ENCODE data around the gene OR56A4. TPM values are rescaled to one million over a fixed set of nuclear protein-coding genes. Genes with fewer than 3 reads are reported as not detected.

Gene OR56A4
- total RNA-seq, 2 experiments from 2014 or later = not detected

DNA sequence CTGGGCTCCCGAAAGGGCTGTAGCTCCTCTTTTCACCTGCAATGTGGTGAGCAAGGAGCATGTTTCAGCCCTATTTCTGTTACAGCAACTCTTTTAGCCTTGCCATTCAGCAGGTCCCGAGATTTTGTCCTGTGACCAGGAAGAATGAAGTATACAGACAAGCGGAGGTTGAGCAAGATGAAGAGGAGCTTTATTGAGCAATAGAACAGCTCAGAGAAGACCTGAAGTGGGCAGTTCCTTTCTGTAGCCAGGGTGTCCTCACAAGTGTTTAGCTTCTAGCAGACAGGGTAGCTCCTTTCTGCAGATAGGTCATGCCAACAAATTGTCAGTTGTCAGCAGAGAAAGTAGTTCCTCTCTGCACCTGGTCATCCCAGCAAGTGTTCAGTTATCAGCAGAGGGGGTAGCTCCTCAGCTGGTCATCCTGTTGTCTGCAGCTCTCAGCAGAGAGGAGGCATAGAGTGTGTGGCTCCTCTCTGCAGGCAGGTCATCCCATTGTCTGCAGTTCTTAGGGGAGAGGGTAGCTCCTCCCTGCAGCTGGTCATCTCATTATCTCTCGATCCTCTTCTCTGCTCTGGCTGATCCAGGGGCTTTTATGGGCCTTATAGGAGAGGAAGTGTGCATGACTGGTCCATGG, 5.4 kb upstream of the OR56A4 start:
- Mint-ChIP-seq H3K27ac (no peak overlapping the region), H3K4me3 (no peak overlapping the region), H3K9me3 (peaks cover 6% of the 10 kb centered on the region), H3K36me3 (ENCODE audit: low read depth) (no peaks in the 10 kb centered on the region), H3K4me1 (ENCODE audit: low read depth) (no peaks in the 10 kb centered on the region), H3K27me3 (peaks cover 37% of the 10 kb centered on the region)
- Histone ChIP-seq H3K9me3 (ENCODE audit: control insufficient read depth in 1 of 2, insufficient read depth in 1 of 2, low read length in 2 of 2) (peaks cover 0 to 11% of the 10 kb centered on the region in 2 experiments), H3K4me3 (ENCODE audit: low read length) (no peak overlapping the region), H3K27me3 (ENCODE audit: control insufficient read depth in 1 of 2, insufficient read depth in 2 of 2, low read length in 2 of 2) (peaks cover 2 to 4% of the 10 kb centered on the region in 2 experiments), H3K36me3 (ENCODE audit: insufficient read depth, low read length) (no peaks in the 10 kb centered on the region), H3K27ac (ENCODE audit: low read depth in 1 of 2, low read length in 2 of 2) (no peak overlapping the region), H3K4me1 (ENCODE audit: insufficient read depth, low read length) (no peaks in the 10 kb centered on the region)
- TF ChIP-seq, protein P1, sequence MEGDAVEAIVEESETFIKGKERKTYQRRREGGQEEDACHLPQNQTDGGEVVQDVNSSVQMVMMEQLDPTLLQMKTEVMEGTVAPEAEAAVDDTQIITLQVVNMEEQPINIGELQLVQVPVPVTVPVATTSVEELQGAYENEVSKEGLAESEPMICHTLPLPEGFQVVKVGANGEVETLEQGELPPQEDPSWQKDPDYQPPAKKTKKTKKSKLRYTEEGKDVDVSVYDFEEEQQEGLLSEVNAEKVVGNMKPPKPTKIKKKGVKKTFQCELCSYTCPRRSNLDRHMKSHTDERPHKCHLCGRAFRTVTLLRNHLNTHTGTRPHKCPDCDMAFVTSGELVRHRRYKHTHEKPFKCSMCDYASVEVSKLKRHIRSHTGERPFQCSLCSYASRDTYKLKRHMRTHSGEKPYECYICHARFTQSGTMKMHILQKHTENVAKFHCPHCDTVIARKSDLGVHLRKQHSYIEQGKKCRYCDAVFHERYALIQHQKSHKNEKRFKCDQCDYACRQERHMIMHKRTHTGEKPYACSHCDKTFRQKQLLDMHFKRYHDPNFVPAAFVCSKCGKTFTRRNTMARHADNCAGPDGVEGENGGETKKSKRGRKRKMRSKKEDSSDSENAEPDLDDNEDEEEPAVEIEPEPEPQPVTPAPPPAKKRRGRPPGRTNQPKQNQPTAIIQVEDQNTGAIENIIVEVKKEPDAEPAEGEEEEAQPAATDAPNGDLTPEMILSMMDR (IDR thresholded peaks at IDR 0.05) = no peak
- no peak for ATAC-seq (ENCODE audit: poor library complexity)
- intact Hi-C loops (cut with DNase I, micrococcal nuclease) = no loop called here
- CTCF ChIA-PET = no interaction called here
- POLR2A ChIA-PET = no interaction called here
- DNase-seq = no peak

DNA sequence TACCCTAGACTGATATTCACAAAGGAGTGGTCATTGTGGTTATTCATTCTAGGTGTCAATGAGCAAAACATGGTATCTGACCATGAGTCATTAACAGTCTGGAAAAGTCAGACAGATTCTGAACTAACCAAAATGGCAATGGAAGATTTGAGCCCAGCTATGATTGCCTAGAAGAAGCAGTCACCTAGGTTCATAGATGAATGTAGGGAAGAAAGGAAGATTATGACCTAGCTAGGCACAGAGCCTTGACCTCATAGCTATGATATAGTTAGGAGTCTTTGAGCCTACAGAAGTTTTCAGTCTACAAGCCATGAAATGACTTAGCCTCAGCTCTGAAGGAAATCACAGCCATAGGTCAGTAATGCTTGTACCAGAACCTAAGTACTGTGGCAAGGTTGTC, 351 bp downstream of the OR56A4 start:
- no peak for ATAC-seq (ENCODE audit: poor library complexity)
- Mint-ChIP-seq H3K9me3 (no peaks in the 10 kb centered on the region), H3K4me1 (ENCODE audit: low read depth) (no peaks in the 10 kb centered on the region), H3K36me3 (ENCODE audit: low read depth) (no peaks in the 10 kb centered on the region), H3K27ac (no peak overlapping the region), H3K27me3 (peaks cover 25% of the 10 kb centered on the region), H3K4me3 (no peak overlapping the region)
- no peak overlapping the region for H3K4me3 ChIP-seq (ENCODE audit: low read length)
- DNase-seq = no peak
- CTCF ChIA-PET = no interaction called here
- no peaks in the 10 kb centered on the region for H3K9me3 ChIP-seq (ENCODE audit: control insufficient read depth in 1 of 2, insufficient read depth in 1 of 2, low read length in 2 of 2)
- H3K27ac ChIP-seq (ENCODE audit: low read depth in 1 of 2, low read length in 2 of 2) = no peak overlapping the region
- H3K4me1 ChIP-seq (ENCODE audit: insufficient read depth, low read length) = no peaks in the 10 kb centered on the region
- no peaks in the 10 kb centered on the region for H3K36me3 ChIP-seq (ENCODE audit: insufficient read depth, low read length)
- intact Hi-C loops (cut with DNase I, micrococcal nuclease) = no loop called here
- H3K27me3 ChIP-seq (ENCODE audit: control insufficient read depth in 1 of 2, insufficient read depth in 2 of 2, low read length in 2 of 2) = peaks cover 2% of the 10 kb centered on the region in 2 experiments
- POLR2A ChIA-PET = no interaction called here
- TF ChIP-seq, protein P1 (IDR thresholded peaks at IDR 0.05) = no peak

DNA sequence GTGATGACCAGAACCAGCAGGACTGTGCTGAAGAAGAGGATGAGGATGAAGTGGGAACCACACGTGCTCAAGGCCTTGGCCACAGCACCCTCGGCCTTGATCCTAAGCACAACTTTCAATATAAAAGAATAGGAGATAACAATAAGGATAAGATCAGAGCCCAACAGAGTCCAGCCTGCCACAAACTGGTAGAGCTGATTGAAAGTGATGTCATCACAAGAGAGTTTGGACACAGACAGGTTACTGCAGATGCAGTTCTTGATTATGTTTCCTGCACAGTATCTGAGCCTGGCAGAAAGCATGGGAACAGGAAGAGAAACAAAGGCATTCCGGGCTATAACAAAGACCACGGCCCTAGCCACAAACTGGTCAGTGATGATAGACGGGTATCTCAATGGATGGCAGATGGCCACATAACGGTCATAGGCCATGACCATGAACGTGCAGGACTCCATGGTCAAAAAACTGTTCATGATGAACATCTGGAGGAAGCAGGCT, 4.5 kb downstream of the OR56A4 start:
- Mint-ChIP-seq H3K4me3 (no peak overlapping the region), H3K4me1 (ENCODE audit: low read depth) (no peaks in the 10 kb centered on the region), H3K36me3 (ENCODE audit: low read depth) (no peaks in the 10 kb centered on the region), H3K27me3 (peaks cover 18% of the 10 kb centered on the region), H3K9me3 (no peaks in the 10 kb centered on the region), H3K27ac (no peak overlapping the region)
- Histone ChIP-seq H3K36me3 (ENCODE audit: insufficient read depth, low read length) (no peaks in the 10 kb centered on the region), H3K4me1 (ENCODE audit: insufficient read depth, low read length) (no peaks in the 10 kb centered on the region), H3K4me3 (ENCODE audit: low read length) (no peak overlapping the region), H3K9me3 (ENCODE audit: control insufficient read depth in 1 of 2, insufficient read depth in 1 of 2, low read length in 2 of 2) (no peaks in the 10 kb centered on the region), H3K27ac (ENCODE audit: low read depth in 1 of 2, low read length in 2 of 2) (no peak overlapping the region), H3K27me3 (ENCODE audit: control insufficient read depth in 1 of 2, insufficient read depth in 2 of 2, low read length in 2 of 2) (no peaks in the 10 kb centered on the region)
- ChIA-PET CTCF (no interaction called here), POLR2A (no interaction called here)
- TF ChIP-seq, protein P1 (IDR thresholded peaks at IDR 0.05) = no peak
- DNase-seq = no peak
- ATAC-seq (ENCODE audit: poor library complexity) = no peak
- intact Hi-C loops (cut with DNase I, micrococcal nuclease) = no loop called here
